H1 (cell line): ENCODE results near the gene PTPRG. TPM values are rescaled to one million over a fixed set of nuclear protein-coding genes. Genes with fewer than 3 reads are reported as not detected.

Experiments used
- CTCF ChIA-PET: fragments of 300-600 bp; sonication (Branson Sonifier 250); formaldehyde crosslinking; loops from one replicate; lab custom pipeline; 2021; ENCODE audit not compliant: partially characterized antibody; lab: Charles Lee
- POLR2A ChIA-PET: fragments of 300-600 bp; sonication (Branson Sonifier 250); formaldehyde crosslinking; loops from one replicate; lab custom pipeline; 2021; ENCODE audit warnings: inconsistent platforms; ENCODE audit not compliant: partially characterized antibody; lab: Charles Lee
- DNase-seq, 2 experiments: peaks; one replicate each; pipeline versions ENCODE4 v3.0.0 to v3.0.0-alpha.2; 2010 to 2022; ENCODE audit warnings: low spot score in 2 of 2, low read depth in 1 of 2, mixed read lengths in 1 of 2
- FAIRE-seq: peaks from 2 replicates; lab custom pipeline; 2011; peaks lifted over from hg19 to GRCh38; lab: Jason Lieb, UNC
- H2AFZ ChIP-seq: 2 replicates; pipeline ENCODE4 v1.8.1; 2012; ENCODE audit warnings: low read length, inconsistent platforms
- H2AK5ac ChIP-seq: 2 replicates; pipeline ENCODE4 v1.6.1; 2013; ENCODE audit warnings: low read depth, low read length
- H2BK120ac ChIP-seq: replicated peaks from 2 replicates; pipeline ENCODE3; 2013; ENCODE audit warnings: low read depth, low read length, inconsistent platforms
- H2BK12ac ChIP-seq: 2 replicates; pipeline ENCODE4 v1.6.1; 2013; ENCODE audit warnings: low read depth, low read length
- H2BK15ac ChIP-seq: 2 replicates; pipeline ENCODE4 v1.6.1; 2013; ENCODE audit warnings: low read length
- H2BK20ac ChIP-seq: 2 replicates; pipeline ENCODE4 v1.6.1; 2013; ENCODE audit warnings: low read length
- H2BK5ac ChIP-seq: 2 replicates; pipeline ENCODE4 v1.6.1; 2013; ENCODE audit warnings: low read depth, low read length
- H3K14ac ChIP-seq: 2 replicates; pipeline ENCODE4 v1.6.1; 2013; ENCODE audit warnings: inconsistent platforms; ENCODE audit not compliant: insufficient read length
- H3K18ac ChIP-seq: 2 replicates; pipeline ENCODE4 v1.6.1; 2013; ENCODE audit warnings: low read length; ENCODE audit errors: extremely low read depth
- H3K23ac ChIP-seq: 2 replicates; pipeline ENCODE4 v1.6.1; 2013; ENCODE audit warnings: inconsistent platforms; ENCODE audit not compliant: insufficient read length
- H3K23me2 ChIP-seq: 2 replicates; pipeline ENCODE4 v1.6.1; 2013; ENCODE audit warnings: low read depth, low read length
- H3K27ac ChIP-seq: 2 replicates; pipeline ENCODE4 v1.6.1; 2011; ENCODE audit warnings: low read depth, low read length, inconsistent platforms
- H3K27me3 ChIP-seq, 4 experiments: replicated peaks in 1 of 4; 1 replicate in 1 of 4; 2 replicates in 3 of 4; pipeline versions ENCODE4 v1.6.1 to v1.8.1; 2011 to 2013; ENCODE audit warnings: low read length in 3 of 4, mild to moderate bottlenecking in 3 of 4, inconsistent platforms in 2 of 4, mixed read lengths in 2 of 4, moderate library complexity in 1 of 4; ENCODE audit not compliant: control insufficient read depth in 3 of 4, insufficient read depth in 3 of 4; ENCODE audit errors: extremely low read depth in 1 of 4
- H3K36me3 ChIP-seq, 4 experiments: 2 replicates each; pipeline versions ENCODE4 v1.6.1 to v1.8.1; 2011 to 2013; ENCODE audit warnings: mild to moderate bottlenecking in 4 of 4, low read length in 3 of 4, moderate library complexity in 2 of 4, control low read depth in 1 of 4, inconsistent platforms in 1 of 4; ENCODE audit not compliant: insufficient read depth in 4 of 4, control insufficient read depth in 2 of 4
- H3K4ac ChIP-seq: replicated peaks from 2 replicates; pipeline ENCODE3; 2013; ENCODE audit warnings: low read length, low read depth, mixed read lengths, inconsistent platforms; ENCODE audit not compliant: insufficient read length
- H3K4me1 ChIP-seq, 4 experiments: replicated peaks in 1 of 4; 1 replicate in 1 of 4; 2 replicates in 3 of 4; pipeline versions ENCODE4 v1.6.1 to v1.8.1; 2011 to 2013; ENCODE audit warnings: low read length in 3 of 4, inconsistent platforms in 2 of 4, mixed read lengths in 1 of 4; ENCODE audit not compliant: insufficient read depth in 4 of 4, control insufficient read depth in 3 of 4
- H3K4me2 ChIP-seq, 2 experiments: 2 replicates each; pipeline versions ENCODE4 v1.6.1 to v1.8.1; 2011 to 2013; ENCODE audit warnings: low read depth in 2 of 2, low read length in 2 of 2, control low read depth in 1 of 2, inconsistent platforms in 1 of 2, mild to moderate bottlenecking in 1 of 2; ENCODE audit not compliant: insufficient read depth in 1 of 2
- H3K4me3 ChIP-seq, 4 experiments: fragments of 200-600, 300-600 bp in 1 of 4; sonication (generic), shearing (Covaris generic), sonication (Bioruptor Twin) in 1 of 4; 2 replicates each; pipeline versions ENCODE4 v1.5.1 to v1.8.1; 2011 to 2016; ENCODE audit warnings: low read length in 4 of 4, low read depth in 3 of 4, control low read depth in 2 of 4, inconsistent platforms in 2 of 4, mild to moderate bottlenecking in 2 of 4, mixed read lengths in 1 of 4, moderate library complexity in 1 of 4; ENCODE audit not compliant: insufficient read depth in 2 of 4; ENCODE audit errors: extremely low read depth in 1 of 4
- H3K56ac ChIP-seq: replicated peaks from 2 replicates; pipeline ENCODE3; 2013; ENCODE audit warnings: low read depth, mild to moderate bottlenecking, mixed read lengths, low read length, inconsistent platforms; ENCODE audit not compliant: insufficient read length
- H3K79me1 ChIP-seq: 2 replicates; pipeline ENCODE4 v1.6.1; 2013; ENCODE audit warnings: low read depth, low read length, control low read depth
- H3K79me2 ChIP-seq, 2 experiments: 2 replicates each; pipeline versions ENCODE4 v1.6.1 to v1.8.1; 2012 to 2013; ENCODE audit warnings: low read length in 2 of 2, mild to moderate bottlenecking in 2 of 2, inconsistent platforms in 1 of 2; ENCODE audit not compliant: insufficient read depth in 2 of 2, control insufficient read depth in 1 of 2
- H3K9ac ChIP-seq, 4 experiments: replicated peaks in 1 of 4; 1 replicate in 1 of 4; 2 replicates in 3 of 4; pipeline versions ENCODE4 v1.6.1 to v1.8.1; 2011 to 2013; ENCODE audit warnings: low read depth in 3 of 4, low read length in 3 of 4, control low read depth in 2 of 4, mild to moderate bottlenecking in 2 of 4, moderate library complexity in 2 of 4, inconsistent platforms in 1 of 4; ENCODE audit errors: extremely low read depth in 1 of 4
- H3K9me3 ChIP-seq, 2 experiments: 2 replicates each; pipeline versions ENCODE4 v1.6.1 to v1.8.1; 2012 to 2013; ENCODE audit warnings: mild to moderate bottlenecking in 2 of 2, moderate library complexity in 2 of 2, control low read depth in 1 of 2, inconsistent platforms in 1 of 2, low read depth in 1 of 2, low read length in 1 of 2, mixed read lengths in 1 of 2; ENCODE audit not compliant: insufficient read depth in 2 of 2
- H4K20me1 ChIP-seq, 2 experiments: replicated peaks in 1 of 2; 2 replicates each; pipeline versions ENCODE3 to v1.8.1; 2011 to 2013; ENCODE audit warnings: inconsistent platforms in 2 of 2, low read length in 2 of 2, mild to moderate bottlenecking in 1 of 2; ENCODE audit not compliant: insufficient read depth in 2 of 2, control insufficient read depth in 1 of 2
- H4K5ac ChIP-seq: 2 replicates; pipeline ENCODE4 v1.6.1; 2013; ENCODE audit warnings: low read length, low read depth, mixed read lengths, inconsistent platforms; ENCODE audit not compliant: insufficient read length
- H4K8ac ChIP-seq: 2 replicates; pipeline ENCODE4 v1.8.0; 2013; ENCODE audit warnings: mild to moderate bottlenecking, moderate library complexity, low read length, inconsistent platforms; ENCODE audit not compliant: insufficient read depth; ENCODE audit errors: extremely low read depth
- H4K91ac ChIP-seq: replicated peaks from 2 replicates; pipeline ENCODE3; 2013; ENCODE audit warnings: low read length, mixed read lengths, inconsistent platforms; ENCODE audit not compliant: insufficient read length
- CBX8 ChIP-seq: fragments of 300-800, 300-1000 bp; sonication (generic); IDR thresholded peaks from 2 replicates; pipeline ENCODE4 v1.7.1; 2016; ENCODE audit warnings: low read depth, low read length, borderline replicate concordance
- CHD2 ChIP-seq: IDR thresholded peaks from 2 replicates; pipeline ENCODE4 v1.6.1; 2012; ENCODE audit warnings: low read length, improper control_type of control experiment
- KDM1A ChIP-seq: fragments of 200-600, 300-600 bp; sonication (generic); IDR thresholded peaks from 2 replicates; pipeline ENCODE4 v1.7.1; 2016; ENCODE audit warnings: mild to moderate bottlenecking, low read length, borderline replicate concordance
- NANOG ChIP-seq: IDR thresholded peaks from 2 replicates; pipeline ENCODE4 v1.6.1; 2011; ENCODE audit warnings: low read length, low read depth, mild to moderate bottlenecking, inconsistent platforms; ENCODE audit not compliant: insufficient read depth, poor library complexity, severe bottlenecking
- RNF2 ChIP-seq: fragments of 200-900, 300-1000 bp; sonication (generic); IDR thresholded peaks from 2 replicates; pipeline ENCODE4 v1.7.1; 2016; ENCODE audit warnings: borderline replicate concordance, low read depth, mild to moderate bottlenecking, antibody characterized with exemption, low read length; ENCODE audit not compliant: poor library complexity, severe bottlenecking; ENCODE audit errors: missing control alignments
- SIN3A ChIP-seq, 2 experiments: IDR thresholded peaks in 1 of 2; conservative IDR thresholded peaks in 1 of 2; 2 replicates each; pipeline ENCODE4 v1.6.1; 2011 to 2012; ENCODE audit warnings: low read length in 2 of 2, improper control_type of control experiment in 1 of 2, low read depth in 1 of 2, mild to moderate bottlenecking in 1 of 2
- SP4 ChIP-seq: IDR thresholded peaks from 2 replicates; pipeline ENCODE4 v1.6.1; 2012; ENCODE audit warnings: low read length, inconsistent platforms
- WGBS, 2 experiments: shearing (Covaris generic) in 1 of 2; methylation state at CpG; one replicate each; pipeline versions ENCODE4 v1.1.6 to v1.1.7; 2013 to 2015; ENCODE audit warnings: low lambda C conversion rate in 2 of 2, mixed read lengths in 2 of 2, inconsistent platforms in 1 of 2, low coverage in 1 of 2, missing lambda C conversion rate in 1 of 2; ENCODE audit not compliant: insufficient replicate concordance in 2 of 2, insufficient coverage in 1 of 2, insufficient read length in 1 of 2; ENCODE audit errors: extremely low coverage in 1 of 2, missing lambda C conversion rate in 1 of 2; 5-methylcytosine and 5-hydroxymethylcytosine counted together
- polyA plus RNA-seq, 7 experiments: library from polyadenylated mRNA; depleted of rRNA in 3 of 7; stranded (reverse) in 5 of 7; unstranded in 2 of 7; fragments of >200 nt in 5 of 7; fragments of 200-250 nt in 2 of 7; gene quantifications; 1 replicate in 5 of 7; 2 replicates in 1 of 7; 4 replicates in 1 of 7; pipeline versions ENCODE4 v1.2.1 to v1.2.3, GENCODE V29; 2011 to 2013; ENCODE audit warnings: missing spikeins in 2 of 7, mixed read lengths in 2 of 7
- total RNA-seq: library from RNA; stranded (reverse); fragmentation: NEBNext Ultra II Directional; extraction: Animal tissue kit (Norgen Biotek cat#: 25700); gene quantifications from 2 replicates; pipeline ENCODE4 v1.2.1, GENCODE V29; 2021

PTPRG gene
- total and polyA plus RNA-seq, 2 of the 8 experiments (the other 6 are each of a cell fraction or from before 2014, with no cell fraction given): 23.3 to 96.2 TPM

- Histone ChIP-seq H4K91ac (no peak overlapping the region), H3K18ac (no peak overlapping the region), H2BK120ac (no peak overlapping the region), H3K9ac (no peak overlapping the region), H2BK12ac (no peak overlapping the region), H2AFZ (no peak overlapping the region), H3K79me2 (no peaks in the 10 kb centered on the region), H4K5ac (no peak overlapping the region), H3K23me2 (no peaks in the 10 kb centered on the region), H3K27me3 (no peaks in the 10 kb centered on the region), H3K4ac (no peak overlapping the region), H3K27ac (no peak overlapping the region), H3K4me3 (no peak overlapping the region), H3K36me3 (peaks cover 0 to 3% (median 0%) of the 10 kb centered on the region in 4 experiments; a peak in 2 of 8 replicates), H3K56ac (no peak overlapping the region), H3K14ac (no peak overlapping the region), H2AK5ac (no peak overlapping the region), H2BK15ac (no peak overlapping the region), H3K23ac (no peak overlapping the region), H3K79me1 (no peaks in the 10 kb centered on the region), H2BK5ac (no peak overlapping the region), H3K4me2 (no peak overlapping the region), H4K20me1 (no peaks in the 10 kb centered on the region), H2BK20ac (no peak overlapping the region), H3K4me1 (peaks cover 5 to 21% (median 9%) of the 10 kb centered on the region in 4 experiments; a peak in 6 of 7 replicates), H3K9me3 (no peaks in the 10 kb centered on the region), H4K8ac (no peak overlapping the region)
- ChIA-PET CTCF (interaction anchor here (0.9 to 2.7 kb wide), 6 partner anchors 8 to 46 kb away, joined by 3 to 9 read pairs (median 3); no protein-coding TSS in a partner anchor), POLR2A (interaction anchor here (1.2 kb wide), 1 partner anchor 12 kb away, joined by 4 read pairs; no protein-coding TSS in a partner anchor)
- FAIRE-seq (no peak), DNase-seq (no peak)
- WGBS, 2 experiments: 75% methylated on average over 1 of the region's 1 CpG; no CpG with 5 or more reads in 1 of the 2 experiments
- TF ChIP-seq NANOG: no peak
- no peak for TF ChIP-seq SIN3A (conservative IDR thresholded peaks at IDR 0.05 in 1 of 2, IDR thresholded peaks at IDR 0.05 in 1 of 2; ENCODE audit: low read depth in 1 of 2, low read length in 2 of 2)
- no peak for TF ChIP-seq CHD2
- no peak for TF ChIP-seq SP4
- peak; percentile 58; the same call in 1 of the 2 replicates for TF ChIP-seq KDM1A
- TF ChIP-seq RNF2: no peak
- no peak for TF ChIP-seq CBX8
Observed at GRCh38 chr3:62246985-62247384, 685.6 kb downstream of the PTPRG start.
